T-helper 1 cell treated with Interleukin-12 subunit alpha and Interleukin-12 subunit beta and Interleukin-4 antibody, amounts not matched to agents 30 ng/mL and 1 ng/mL, for 36 hours (primary cell): Measurements from ENCODE around the gene DYNC1I1. TPM values are rescaled to one million over a fixed set of nuclear protein-coding genes. Genes with fewer than 3 reads are reported as not detected.

Source experiments
- intact Hi-C: fragments of 100-400 bp; cut with micrococcal nuclease; formaldehyde crosslinking; loops from one replicate; pipeline ENCODE4 v1.15.1; 2024
- total RNA-seq: library from RNA; stranded (reverse); gene quantifications from 2 replicates; pipeline ENCODE4 v1.2.3, GENCODE V29; 2022

Gene DYNC1I1
- total RNA-seq: not detected in 2 replicates

DNA sequence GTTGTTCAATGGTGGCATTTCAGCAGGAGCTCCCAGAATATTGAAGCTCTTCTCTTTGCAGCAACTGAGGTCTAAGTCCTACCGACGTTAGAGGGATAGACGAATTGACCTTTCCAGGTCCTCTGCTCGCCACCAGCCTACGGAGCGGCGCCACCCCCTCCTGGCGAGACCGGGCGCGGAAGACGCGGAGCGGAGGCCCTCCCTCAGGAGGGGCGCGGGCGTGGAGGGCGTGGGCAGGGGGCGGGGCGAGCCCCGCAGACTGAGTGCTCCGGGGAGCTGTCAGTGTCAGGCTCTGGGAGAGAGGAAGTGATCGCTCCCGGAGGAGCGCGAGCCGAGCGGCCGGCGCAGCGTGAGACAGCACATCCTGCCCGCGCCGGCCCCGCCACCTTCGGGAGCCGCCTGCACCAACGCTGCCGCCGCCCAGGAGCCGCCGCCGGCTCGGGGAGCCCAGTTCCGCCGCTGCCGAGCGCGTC lies at the start of gene DYNC1I1:
DYNC1I1 (plus strand) TSS at position 257 of the 473 bp plus-strand sequence. CDS start 32,176 bp downstream, outside the sequence.
- intact Hi-C loops: no loop called here

DNA sequence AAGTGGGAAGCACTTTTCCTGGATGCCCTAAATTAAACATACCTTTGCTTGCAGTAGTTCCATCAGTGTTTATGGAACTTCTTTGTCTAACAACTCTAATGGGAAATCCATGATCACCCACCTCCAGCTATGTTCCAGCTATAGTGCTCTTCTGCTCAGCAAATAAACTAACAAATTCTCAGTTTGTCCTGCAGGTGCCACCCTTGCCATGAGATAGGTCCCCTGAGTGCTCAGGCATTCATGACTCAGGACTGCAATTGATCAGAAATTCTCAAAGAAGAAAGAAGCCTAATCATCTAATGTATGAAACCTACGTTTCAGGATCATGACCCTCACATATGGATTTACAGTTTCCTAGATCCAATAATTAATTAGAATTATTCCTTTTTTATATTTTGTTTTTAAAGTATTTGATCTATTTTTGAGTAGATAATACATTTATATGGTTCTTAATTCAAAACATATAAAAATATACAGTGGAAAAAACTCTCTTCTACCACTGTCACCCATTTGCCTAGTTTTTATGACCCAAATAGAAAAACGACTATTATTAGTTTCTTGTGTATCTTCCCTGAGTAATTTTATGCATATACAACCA lies 48.7 kb upstream of the DYNC1I1 start:
- intact Hi-C loops: no loop called here

- intact Hi-C loops: no loop called here
Measured at GRCh38 chr7:95725205-95725604, 47.1 kb upstream of the DYNC1I1 start.

DNA sequence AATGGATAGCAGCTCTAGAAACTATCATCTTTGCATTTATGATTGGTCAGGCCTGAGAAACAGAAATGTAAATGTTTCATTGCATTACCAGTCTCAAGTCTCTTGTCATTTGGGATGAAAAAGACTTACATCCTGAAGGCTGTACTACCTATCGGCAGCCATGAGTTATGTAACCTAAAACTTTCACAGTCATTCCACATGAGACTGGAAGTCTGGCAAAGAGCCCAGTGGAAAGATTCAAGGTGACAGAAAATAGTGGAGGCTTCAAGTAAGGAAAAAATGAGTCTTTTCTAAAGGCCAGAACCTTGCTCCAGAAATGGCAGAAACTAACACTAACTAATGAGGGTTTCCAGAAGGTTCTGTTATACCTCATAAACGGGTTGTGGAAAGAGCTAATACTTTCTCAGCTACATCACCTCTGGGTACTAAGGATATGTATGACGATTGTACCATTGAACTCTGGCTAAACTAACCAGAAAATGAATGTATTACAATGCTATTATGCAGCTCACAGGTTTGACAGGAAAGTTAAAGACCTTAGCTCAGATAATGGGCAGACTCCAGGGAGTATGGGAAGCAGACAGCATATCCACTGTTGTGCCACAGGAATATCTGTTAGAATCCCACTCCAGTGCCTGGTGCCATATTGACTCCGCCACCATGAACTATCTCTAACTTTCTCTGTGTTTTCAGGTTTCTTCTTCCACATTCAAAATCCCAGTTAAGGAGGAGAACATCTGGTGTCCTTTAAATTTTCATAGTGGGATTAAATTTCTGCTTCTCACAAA lies 41.7 kb upstream of the DYNC1I1 start:
- intact Hi-C loops: no loop called here

DNA sequence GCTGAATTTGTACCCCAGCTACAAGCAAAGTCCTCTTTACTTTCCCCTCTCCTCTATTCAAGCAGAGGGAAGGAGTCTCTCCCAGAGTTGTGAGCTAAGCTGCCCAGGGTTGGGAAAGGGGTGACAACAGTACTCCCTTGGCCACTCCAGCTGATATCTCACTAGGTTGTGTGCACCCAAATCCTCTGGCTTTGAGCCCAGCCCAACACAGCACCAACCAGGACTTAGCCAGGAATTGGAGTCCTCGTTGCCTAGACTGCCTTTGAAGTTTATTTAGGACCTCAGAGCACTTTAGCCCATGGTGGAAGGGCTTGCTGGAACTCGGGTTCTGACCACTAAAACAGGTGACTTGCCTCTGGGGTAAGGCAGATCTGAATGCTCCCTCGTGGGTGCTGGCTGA lies 35.7 kb upstream of the DYNC1I1 start:
- intact Hi-C loops: no loop called here

GRCh38 chr7:95737828-95738505 lies 34.4 kb upstream of the DYNC1I1 start:
- intact Hi-C loops: no loop called here

DNA sequence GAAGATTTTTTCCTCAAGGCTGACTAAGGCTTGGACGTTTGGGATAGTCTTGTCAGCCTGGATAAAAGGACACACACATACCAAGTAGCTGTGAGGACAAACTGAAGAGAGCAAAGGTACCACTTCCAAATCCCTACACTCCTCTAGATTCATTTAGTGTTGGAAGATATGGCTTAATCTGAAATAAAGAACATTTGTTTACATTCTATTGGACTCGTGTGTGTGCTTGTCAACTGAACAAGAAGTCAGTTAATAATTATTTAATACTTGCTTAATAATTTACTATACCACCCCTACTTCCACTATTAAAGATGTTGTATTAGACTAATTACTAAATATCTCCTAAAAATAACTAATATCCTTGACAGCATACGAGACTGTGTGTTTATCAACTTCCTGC lies 23.3 kb upstream of the DYNC1I1 start:
- intact Hi-C loops: no loop called here

DNA sequence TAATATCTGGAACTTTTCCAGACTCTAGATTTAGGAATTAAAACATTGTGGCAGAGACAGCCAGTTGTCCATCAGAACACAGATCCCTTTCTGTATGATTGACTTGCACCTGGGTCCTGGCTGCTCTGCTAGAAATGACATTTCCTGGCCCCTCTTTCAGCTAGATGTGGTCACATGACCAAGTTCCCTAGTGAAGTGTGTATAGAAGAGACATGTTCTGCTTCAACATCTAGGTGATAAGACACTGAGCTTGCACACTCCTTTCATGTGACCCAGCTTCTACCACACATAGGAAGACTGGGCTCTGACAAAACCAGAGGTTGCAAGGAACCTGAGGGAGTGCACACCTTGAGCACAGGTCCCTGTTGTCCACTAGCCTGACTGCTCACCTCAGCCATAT lies 22.8 kb upstream of the DYNC1I1 start:
- intact Hi-C loops: no loop called here

DNA sequence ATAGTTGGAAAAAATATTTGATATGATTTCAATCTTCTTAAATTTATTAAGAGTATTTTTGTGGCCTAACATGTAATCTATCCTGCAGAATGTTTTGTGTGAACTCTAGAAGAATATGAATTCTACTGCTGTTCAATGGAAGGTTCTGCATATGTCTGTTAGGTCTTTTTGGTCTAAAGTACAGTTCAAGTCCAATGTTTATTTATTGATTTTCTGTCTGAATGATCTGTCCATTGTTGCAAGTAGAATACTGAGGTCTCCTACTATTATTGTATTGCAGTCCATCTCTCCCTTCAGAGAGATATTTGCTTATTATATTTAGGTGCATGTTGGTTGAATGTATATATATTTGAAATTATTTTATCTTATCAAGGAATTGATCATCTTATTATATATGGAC lies 18.9 kb upstream of the DYNC1I1 start:
- intact Hi-C loops: no loop called here

GRCh38 chr7:95755277-95755934 lies 16.9 kb upstream of the DYNC1I1 start:
- intact Hi-C loops: no loop called here

- intact Hi-C loops: no loop called here
Measured at GRCh38 chr7:95758187-95758586, 14.2 kb upstream of the DYNC1I1 start.

DNA sequence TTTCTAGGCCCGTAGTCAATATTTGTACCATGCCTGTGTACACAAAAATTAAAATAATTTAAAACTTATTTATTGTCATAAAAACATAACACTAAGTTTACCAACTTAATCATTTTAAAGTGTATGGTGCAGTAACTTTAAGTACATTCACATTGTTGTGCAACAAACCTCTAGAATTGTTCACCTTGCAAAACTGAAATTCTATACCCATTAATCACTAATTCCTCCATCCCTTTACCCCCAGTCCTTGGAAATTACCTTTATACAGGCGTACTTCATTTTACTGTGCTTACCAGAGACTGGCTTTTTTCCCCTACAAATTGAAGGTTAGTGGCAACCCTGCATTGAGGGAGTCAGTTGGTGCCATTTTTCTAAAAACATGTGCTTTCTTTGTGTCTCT lies 6.3 kb upstream of the DYNC1I1 start:
- intact Hi-C loops: no loop called here

DNA sequence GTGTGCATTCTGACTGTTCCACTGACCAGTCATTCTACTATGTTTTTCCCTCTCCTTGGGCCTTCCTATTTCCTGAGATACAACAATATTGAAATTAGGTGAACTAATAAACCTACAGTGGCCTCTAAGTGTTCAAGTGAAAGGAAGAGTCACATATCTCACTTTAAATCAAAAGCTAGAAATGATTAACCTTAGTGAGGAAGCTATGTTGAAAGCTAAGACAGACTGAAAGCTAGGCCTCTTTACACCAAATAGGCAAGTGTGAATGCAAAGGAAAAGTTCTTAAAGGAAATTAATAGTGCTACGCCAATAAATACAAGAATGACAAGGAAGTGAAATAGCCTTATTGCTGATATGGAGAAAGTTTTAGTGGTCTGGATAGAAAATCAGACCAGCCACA lies 5.7 kb upstream of the DYNC1I1 start:
- intact Hi-C loops: no loop called here

GRCh38 chr7:95772771-95773581 lies 622 bp downstream of the DYNC1I1 start:
- intact Hi-C loops: no loop called here

DNA sequence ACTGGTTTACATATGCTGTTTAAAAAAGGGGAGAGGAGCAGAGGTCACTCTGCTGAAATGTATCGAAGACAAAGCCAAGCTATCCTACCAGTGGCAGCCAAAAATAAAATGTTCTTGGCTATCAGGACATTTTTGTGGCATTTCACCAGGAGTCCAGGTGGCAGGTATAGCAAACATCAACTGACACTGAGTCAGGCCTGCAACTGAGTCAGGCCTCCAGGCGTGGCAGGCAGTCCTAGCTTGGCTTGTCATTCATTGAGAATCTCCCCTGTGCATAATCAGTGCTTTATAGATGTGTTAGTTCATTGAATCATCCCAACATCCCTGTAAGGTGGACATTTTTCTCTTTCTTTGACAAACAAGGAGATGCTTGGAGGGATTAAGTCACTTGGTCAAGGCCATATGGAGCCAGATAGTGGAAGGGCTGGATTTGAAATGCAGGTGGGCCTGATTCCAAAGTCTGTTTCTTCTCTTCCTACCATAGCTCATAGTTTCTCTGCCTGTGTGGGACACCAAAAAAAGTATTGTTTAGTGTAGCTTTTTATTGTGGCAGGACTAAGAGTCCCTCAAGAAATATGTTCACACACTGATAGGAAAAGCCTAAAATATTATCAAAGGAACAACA lies 4.3 kb downstream of the DYNC1I1 start:
- intact Hi-C loops: no loop called here

DNA sequence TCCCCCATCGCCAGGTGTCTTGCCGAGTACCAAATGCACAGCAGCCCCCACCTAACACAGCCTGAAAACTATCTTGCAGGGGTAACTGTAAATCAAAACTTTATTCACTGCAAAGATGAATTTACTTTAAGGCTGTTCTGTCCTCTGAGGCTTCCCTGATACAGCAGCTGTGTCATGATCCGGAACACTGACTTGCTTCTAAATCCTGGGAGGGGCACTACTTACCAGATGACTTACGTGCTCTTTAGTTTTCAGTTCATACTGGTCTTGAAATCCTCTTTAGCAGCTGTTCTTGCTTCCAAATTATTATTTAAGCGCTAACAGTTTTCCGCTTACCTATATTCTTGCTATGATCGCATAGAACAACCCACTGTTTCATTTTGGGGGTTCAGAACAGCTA lies 4.9 kb downstream of the DYNC1I1 start:
- intact Hi-C loops: no loop called here

DNA sequence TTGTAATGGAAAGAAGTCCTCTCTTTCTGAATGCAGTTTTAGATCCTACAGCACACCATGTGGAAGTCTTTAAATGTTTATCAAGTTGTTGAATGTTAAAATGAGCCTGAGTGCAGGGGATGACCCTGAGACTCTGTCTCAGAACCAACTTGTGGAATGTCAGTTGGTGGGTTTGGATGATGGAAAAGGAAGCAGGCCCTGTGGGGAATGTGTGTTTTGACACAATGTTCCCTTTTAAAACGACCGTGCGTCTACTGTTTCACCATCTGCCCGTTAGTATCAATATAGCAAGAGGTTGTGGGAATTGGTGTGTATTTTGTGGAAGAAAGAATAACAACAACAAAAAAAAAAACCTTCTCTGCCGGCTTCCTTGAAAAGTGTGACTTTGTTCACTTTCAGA lies 8.3 kb downstream of the DYNC1I1 start:
- intact Hi-C loops: no loop called here

DNA sequence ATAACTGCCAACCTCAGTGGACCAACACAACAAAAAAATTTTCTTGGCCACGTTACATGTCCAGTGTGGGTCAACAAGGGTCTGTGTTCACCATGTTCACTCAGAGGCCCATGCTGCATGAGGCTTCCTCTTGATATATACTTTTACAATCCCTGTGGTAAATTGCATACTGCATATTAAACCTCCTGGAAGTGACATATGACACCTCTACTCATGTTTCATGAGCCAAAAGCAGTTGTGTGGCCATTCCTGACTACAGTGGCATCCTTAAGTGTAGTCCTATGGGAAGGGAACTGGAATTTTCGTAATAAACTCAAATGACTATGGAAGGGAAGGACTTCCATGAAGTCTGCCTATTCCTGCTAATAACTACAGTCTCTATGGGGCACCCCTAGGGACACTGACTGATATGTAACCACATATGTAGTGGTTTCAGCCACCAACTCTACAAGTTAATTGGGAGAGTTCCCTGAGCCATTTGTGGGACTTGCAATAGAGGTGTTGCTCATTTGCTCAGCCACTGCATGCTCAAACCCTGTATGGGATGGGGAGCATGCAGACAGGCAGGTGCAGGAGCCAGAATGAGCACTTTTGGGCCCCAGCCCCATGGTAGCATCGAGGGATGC lies 9.7 kb downstream of the DYNC1I1 start:
- intact Hi-C loops: no loop called here

- intact Hi-C loops: no loop called here
Measured at GRCh38 chr7:95784796-95785195, 12.4 kb downstream of the DYNC1I1 start.

DNA sequence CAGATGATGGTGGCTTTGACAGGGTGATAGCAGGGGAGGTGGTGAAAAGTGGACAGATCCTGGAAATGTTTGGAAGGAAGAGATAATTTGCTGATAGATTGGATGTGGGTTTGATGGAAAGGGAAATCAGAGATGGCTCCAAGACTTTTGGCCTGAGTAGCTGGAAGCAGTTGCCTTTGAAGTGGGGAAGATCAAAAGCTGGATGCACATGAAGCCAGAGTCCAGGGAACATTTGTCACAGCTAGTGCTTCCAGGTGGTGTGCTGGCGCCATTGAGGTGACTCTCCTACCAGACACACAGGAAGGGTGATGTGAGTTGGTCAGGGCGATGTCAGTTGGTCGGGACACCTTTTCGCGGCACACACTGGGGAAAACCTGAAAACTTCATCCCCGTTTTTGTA lies 15.9 kb downstream of the DYNC1I1 start:
- intact Hi-C loops: no loop called here
